ENCODE data around the gene LSMEM2.
A peak's percentile ranks its signal among the peaks of the same experiment; 100 is the strongest.
"Not testable (repeated sequence)": the region's sequence is repeated elsewhere in the genome, so short reads cannot be mapped to it uniquely, and the experiment has no call there.

The LSMEM2 gene

DNA sequence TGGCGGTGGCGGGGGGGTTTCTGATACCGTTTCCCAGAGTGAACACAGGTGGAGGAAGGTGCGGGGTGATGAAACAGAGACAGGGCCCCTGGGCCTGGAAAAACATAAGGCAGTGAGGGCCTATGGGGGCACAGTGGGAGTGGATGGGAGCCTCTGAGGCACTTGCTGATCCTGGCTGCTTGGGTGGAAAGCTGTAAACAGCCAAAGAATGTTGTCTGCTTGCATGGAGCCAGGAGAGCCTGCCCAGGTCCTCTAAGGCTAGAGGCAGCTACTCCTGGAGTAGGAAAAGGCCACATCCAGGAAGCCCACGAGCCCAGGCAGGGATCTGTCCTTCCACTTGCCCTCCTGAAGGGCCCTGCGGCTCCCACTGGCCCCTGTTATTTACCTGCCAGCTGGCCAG lies 12.9 kb upstream of the LSMEM2 start:
- no peak for DNase-seq

DNA sequence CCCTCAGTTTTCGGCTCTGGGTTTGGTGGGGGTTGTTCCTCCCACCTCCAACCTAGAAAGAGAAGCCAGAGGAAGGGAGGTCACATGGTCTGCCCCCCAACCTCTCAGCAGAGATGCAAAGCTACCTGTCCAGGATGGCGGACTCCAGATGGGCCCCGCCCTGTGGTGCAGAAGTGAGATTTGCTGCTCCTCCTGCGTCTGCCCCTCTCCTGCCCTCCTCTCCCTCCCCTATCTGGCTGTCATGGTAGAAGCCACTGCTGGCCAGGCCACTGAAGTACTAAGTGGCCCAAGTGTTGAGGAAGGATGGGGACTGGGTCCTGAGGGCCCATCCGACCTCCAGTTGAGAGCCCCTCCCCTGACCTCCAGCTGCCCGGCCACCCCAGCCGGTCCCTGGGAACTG lies 12.1 kb upstream of the LSMEM2 start:
- no peak for DNase-seq

DNA sequence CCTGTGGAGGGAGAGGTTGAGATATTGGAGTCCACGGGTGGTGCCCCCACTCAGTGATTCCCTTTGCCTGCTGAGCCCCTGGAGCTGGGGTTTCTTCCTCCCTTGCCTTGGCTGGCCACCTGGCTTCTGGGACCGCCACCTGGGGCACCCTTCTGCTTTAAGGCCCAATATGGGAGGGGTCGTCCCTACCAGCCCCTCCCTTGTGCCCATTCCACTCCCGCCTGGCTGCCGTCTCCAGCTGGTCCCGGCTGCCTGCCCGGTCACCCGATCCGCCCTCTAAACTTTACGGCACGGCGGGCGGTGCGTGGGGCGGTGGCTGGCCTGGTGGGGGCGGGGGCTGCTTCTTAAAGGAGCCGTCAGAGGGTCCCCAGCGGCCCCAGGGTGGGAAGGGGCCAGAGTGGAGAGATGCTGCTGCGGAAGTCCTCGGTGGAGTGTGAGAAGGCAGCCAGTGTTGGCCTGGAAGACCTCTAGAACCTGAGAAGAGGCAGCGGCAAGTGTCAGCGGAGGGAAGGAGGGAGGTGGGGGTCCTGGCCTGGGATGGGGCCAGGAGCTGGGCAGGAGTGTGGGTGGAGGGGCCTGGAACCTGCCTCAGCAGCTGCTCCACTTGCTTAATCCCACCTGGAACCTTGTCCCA lies 11.5 kb upstream of the LSMEM2 start:
- DNase-seq = no peak

DNA sequence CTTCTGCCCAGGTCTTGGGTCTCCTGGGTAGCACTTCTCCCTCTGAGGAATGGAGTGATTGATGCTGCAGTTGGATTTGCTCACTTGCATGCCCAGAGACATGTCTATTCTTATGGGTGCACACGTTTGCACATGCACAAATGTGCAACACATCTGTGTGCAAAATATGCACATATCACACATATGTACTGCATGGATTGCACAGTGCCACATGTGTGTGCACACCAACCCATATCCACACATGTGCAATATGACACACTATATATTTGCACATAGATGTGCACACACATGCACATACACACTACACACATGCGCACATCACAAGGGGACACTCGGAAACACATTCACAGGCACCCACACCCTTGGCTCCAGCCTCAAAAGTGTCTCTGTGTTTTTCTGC lies 10.6 kb upstream of the LSMEM2 start:
- DNase-seq = no peak

DNA sequence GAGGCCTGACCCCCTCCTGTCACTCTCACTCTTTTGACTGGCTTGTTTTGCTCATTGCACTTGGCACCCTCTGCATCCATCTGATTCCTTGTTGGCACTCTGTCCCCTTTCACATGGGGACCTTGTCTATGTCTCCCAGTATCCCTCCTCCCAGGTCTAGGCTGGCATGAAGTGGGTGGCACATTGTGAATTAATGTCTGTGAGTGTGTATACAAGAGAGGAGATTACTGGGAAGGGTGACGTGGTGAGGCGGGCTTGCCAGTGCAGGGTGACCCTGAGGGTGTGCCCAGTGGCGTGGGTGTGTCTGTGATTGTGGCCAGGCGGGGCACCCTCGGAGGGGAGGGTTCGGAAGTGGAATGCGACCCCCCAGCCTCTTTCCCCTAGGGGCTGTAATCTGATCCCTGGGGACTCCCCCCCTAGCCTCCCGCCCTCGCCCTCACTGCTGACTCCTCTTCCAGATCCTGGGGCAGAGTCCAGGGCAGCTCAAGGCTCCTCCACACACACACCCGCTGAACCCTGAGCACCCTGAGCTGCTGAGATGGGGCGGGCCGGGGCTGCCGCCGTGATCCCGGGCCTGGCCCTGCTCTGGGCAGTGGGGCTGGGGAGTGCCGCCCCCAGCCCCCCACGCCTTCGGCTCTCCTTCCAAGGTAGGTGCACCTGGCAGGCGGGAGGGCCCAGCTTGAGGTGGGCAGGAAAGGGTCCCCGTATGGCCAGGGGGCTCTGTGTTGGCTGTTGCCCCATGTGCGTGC lies 10.0 kb upstream of the LSMEM2 start, which contains the start of gene SEMA3B:
TSS of gene SEMA3B (plus strand) at position 445 of the 749 bp plus-strand sequence. CDS start at position 539, 94 bp downstream.
- DNase-seq = no peak

DNA sequence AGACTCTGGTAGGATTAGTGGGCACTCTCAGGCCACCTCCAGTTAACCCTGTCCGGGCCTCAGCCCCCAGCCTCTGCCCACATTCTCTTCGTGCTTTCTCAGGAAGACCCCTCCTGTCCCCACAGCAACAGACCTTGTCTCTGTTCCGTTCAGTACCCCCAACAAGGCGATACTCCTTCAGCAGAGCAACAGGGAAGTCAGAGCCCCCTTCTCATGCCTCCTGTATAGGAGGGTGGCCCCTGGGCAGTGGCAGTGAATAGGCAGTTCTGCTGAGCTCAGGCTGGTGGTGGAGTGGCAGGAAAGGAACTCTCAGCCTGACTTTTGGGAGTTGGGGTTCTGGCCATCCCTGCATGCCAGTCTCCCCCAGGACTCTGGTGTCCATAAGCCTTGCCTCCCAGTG lies 9.4 kb upstream of the LSMEM2 start:
- DNase-seq = no peak

DNA sequence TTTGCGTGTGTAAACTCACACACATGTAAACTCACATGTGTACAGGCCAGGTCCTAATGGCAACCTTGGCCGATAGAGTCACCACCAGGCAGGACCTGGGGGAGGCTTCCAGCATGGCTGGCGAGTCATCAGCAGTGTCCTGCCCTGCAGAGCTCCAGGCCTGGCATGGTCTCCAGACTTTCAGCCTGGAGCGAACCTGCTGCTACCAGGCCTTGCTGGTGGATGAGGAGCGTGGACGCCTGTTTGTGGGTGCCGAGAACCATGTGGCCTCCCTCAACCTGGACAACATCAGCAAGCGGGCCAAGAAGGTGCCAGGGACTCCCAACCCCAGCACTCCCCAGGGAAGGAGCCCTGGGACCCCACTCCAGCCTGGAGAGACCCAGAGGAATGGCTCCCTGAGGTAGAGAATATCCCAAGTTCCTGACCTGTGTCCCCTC lies 8.9 kb upstream of the LSMEM2 start:
- no peak for DNase-seq

DNA sequence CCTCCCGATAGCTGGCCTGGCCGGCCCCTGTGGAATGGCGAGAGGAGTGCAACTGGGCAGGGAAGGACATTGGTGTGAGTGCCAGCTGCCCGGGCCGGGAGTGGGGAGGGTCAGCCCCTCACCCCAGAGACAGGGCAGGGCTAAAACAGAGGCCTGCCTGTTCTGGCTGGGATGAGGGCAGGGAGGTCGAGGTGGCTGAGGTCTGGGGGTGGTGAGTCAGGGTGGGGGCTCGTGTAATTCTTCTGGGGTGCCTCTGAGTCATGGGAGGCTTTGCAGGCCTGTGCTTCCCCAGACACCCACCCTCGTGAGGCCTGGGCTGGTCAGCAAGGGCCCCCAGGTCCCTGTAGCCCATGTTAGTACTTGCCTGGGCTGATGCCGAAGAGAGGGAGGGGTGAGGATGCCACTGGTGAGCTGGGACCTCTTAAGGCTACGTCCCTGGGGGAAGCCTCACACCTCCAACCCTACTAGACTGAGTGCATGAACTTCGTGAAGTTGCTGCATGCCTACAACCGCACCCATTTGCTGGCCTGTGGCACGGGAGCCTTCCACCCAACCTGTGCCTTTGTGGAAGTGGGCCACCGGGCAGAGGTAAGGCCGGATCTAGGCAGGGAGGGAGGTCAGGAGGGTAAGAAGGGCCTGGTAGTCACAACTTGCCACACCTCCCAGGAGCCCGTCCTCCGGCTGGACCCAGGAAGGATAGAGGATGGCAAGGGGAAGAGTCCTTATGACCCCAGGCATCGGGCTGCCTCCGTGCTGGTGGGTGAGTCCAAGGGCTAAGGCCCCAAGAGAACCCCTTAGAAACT lies 8.3 kb upstream of the LSMEM2 start:
- DNase-seq = no peak

DNA sequence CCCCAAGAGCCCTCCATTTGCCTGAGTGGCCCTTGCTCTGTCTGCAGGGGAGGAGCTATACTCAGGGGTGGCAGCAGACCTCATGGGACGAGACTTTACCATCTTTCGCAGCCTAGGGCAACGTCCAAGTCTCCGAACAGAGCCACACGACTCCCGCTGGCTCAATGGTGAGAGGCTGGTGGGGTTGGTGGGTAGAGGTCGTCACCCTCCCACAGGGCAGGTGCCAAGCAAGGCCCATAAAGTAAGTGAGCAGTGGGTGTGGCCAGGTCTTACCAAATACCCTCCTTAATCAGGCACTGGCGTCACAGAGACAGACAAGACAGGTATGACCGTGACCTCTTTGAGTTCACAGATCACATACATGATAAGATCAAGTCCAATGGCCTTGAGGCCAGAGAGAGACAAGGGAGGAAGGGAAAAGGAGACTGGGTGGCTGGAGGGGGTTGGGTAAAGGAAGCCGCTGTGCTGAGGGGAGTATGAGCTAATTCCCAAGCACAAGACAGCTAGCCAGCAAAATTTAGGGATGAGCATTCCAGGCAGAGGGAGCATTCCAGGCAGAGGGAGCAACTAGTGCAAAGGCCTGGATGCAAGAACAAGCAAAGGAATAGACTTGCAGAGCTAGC lies 7.5 kb upstream of the LSMEM2 start:
- no peak for DNase-seq

DNA sequence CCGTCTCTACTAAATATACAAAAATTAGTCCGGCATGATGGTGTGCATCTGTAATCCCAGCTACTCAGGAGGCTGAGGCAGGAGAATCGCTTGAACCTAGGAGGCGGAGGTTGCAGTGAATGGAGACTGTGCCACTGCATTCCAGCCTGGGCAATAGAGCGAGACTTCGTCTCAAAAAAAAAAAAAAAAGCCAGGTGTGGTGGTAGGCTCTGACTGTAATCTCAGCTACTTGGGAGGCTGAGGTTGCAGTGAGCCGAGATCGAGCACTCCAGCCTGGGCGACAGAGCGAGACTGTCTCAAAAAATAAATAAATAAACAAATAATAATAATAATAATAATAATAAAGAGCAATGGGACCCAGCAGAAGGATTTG lies 6.4 kb upstream of the LSMEM2 start:
- not testable (repeated sequence) for DNase-seq

DNA sequence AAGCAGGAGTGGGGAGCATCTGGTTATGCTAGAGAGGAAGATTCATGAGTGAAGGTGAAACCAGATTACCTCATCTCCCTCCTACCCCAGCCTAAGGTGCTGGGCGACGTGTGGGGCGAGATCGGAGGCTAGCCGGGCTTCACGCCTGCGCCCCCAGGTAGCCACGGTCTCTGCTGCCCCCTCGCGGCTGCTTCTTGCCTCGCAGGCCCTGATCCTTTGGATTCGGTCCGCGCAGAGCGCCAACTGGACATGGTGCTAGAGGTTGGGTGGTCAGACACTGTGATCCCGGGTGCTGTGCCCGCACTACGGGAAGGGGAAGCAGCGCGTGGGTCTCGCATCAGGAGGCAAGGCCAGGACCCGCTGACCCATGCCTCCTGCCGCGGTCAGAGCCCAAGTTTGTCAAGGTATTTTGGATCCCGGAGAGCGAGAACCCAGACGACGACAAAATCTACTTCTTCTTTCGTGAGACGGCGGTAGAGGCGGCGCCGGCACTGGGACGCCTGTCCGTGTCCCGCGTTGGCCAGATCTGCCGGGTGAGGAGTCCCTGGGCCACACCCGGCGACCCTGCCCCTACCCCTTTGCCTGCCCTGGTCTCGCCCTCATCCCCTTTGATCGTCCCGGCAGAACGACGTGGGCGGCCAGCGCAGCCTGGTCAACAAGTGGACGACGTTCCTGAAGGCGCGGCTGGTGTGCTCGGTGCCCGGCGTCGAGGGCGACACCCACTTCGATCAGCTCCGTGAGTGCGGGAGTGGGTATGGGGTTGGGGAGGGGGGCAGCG lies 5.8 kb upstream of the LSMEM2 start:
- DNase-seq = peak; percentile 60

DNA sequence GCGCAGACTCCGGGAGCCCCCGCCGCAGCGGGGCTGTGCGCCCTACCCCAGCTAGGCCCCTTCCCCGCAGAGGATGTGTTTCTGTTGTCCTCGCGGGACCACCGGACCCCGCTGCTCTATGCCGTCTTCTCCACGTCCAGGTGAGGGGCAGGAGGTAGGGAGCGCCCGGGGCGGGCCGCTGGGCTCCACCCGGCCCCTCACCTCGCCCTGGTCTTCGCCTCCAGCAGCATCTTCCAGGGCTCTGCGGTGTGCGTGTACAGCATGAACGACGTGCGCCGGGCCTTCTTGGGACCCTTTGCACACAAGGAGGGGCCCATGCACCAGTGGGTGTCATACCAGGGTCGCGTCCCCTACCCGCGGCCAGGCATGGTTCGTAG lies 5.2 kb upstream of the LSMEM2 start:
- DNase-seq = no peak

DNA sequence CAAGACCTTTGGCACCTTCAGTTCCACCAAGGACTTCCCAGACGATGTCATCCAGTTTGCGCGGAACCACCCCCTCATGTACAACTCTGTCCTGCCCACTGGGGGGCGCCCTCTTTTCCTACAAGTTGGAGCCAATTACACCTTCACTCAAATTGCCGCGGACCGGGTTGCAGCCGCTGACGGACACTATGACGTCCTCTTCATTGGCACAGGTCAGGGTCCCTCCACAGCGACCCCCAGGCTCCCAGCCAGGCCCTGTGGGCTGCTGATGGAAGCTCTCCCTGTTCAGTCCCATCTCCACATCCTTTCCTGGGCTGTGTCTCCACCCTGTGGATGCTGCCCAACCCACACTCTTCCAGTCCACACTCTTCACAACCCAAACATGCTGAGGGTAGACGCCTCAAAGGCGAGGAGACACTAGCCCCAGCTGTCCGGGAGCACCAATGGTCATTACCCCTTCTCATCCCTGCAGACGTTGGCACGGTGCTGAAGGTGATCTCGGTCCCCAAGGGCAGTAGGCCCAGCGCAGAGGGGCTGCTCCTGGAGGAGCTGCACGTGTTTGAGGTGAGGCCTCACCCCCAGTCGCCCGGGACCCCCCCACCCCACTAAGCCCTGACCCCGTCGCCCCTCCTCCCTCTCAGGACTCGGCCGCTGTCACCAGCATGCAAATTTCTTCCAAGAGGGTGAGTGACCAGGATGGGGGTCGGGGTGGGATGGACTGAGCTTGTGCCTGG lies 4.3 kb upstream of the LSMEM2 start:
- DNase-seq = peak; percentile 40

DNA sequence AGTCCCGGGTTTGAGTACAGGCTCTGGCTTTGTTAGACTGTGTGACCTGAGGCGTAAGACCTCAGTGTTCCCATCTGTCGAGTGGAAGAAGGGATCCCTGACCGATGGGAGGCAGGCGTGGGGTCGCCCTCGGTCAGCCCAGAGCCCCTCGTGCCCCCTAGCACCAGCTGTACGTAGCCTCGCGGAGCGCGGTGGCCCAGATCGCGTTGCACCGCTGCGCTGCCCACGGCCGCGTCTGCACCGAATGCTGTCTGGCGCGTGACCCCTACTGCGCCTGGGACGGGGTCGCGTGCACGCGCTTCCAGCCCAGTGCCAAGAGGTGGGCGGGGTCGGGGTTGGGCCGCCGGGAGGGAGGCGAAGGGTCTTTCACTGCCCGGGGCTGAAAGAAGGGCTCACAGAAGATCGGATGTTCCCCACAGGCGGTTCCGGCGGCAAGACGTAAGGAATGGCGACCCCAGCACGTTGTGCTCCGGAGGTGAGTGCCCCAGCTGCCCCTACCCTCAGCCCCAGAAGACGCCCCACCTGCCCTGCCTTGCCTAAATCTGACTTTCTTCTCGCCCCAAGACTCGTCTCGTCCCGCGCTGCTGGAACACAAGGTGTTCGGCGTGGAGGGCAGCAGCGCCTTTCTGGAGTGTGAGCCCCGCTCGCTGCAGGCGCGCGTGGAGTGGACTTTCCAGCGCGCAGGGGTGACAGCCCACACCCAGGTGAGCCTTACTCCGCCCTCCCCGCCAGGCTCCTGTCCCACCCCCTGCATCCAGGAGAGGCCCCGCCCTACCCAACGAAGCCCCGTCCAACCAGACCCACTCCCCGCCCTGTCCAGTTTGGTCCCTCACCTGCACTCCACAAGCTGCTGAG lies 3.5 kb upstream of the LSMEM2 start:
- DNase-seq = no peak

DNA sequence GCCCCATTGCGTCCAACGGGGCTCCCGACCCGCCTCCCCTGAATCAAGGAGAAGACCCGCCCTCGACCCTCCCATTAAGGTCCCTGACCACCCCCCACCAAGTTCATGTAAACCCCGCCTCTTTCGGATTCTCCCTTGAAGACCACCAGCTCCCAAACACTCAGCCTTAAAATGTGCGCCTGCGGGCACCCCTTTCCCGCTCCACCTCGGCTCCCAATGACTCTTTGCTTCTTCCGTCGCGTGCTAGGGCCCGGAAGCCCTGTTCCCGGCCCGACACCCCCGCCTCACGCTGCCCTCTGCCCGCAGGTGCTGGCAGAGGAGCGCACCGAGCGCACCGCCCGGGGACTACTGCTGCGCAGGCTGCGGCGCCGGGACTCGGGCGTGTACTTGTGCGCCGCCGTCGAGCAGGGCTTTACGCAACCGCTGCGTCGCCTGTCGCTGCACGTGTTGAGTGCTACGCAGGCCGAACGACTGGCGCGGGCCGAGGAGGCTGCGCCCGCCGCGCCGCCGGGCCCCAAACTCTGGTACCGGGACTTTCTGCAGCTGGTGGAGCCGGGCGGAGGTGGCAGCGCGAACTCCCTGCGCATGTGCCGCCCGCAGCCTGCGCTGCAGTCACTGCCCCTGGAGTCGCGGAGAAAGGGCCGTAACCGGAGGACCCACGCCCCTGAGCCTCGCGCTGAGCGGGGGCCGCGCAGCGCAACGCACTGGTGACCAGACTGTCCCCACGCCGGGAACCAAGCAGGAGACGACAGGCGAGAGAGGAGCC lies 2.7 kb upstream of the LSMEM2 start:
- no peak for DNase-seq

DNA sequence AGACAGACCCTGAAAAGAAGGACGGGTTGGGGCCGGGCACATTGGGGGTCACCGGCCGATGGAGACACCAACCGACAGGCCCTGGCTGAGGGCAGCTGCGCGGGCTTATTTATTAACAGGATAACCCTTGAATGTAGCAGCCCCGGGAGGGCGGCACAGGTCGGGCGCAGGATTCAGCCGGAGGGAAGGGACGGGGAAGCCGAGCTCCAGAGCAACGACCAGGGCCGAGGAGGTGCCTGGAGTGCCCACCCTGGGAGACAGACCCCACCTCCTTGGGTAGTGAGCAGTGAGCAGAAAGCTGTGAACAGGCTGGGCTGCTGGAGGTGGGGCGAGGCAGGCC lies 2.2 kb upstream of the LSMEM2 start:
- no peak for DNase-seq

DNA sequence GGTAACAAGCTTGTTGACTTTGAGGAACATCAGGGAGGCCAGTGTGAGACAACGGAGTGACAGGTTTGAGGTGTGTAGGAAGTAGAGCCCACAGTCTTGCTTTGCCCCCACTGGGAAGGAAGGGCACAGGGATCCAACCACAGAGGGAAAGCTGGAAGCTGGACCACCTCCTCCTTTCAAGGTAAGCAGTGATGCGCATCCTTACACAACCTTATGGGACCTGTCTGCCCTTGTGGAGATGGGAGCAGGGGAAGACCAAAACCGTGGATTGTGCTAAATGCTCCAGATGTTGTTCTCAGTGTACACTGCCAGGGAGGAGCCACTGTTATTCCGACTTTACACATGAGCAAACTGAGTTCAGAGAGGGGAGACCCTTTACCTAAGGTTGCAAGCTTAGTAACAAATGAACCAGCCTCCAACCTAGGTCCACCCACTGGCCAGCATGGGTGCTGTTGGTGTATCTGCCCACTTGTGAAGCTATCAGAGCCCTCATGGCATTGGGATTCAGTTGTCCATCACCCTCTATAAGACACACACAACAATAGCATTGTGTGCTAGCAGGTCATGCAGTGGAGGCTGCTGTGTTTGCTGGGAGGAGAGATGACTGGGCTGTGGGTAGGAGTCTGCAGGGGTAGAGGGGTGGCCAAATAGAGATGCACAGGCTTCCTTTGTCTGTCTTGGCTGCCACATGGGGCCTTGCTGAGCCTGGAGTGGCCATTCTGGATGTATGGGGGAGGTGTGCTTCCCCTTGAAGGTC lies 586 bp upstream of the LSMEM2 start:
- DNase-seq = no peak

DNA sequence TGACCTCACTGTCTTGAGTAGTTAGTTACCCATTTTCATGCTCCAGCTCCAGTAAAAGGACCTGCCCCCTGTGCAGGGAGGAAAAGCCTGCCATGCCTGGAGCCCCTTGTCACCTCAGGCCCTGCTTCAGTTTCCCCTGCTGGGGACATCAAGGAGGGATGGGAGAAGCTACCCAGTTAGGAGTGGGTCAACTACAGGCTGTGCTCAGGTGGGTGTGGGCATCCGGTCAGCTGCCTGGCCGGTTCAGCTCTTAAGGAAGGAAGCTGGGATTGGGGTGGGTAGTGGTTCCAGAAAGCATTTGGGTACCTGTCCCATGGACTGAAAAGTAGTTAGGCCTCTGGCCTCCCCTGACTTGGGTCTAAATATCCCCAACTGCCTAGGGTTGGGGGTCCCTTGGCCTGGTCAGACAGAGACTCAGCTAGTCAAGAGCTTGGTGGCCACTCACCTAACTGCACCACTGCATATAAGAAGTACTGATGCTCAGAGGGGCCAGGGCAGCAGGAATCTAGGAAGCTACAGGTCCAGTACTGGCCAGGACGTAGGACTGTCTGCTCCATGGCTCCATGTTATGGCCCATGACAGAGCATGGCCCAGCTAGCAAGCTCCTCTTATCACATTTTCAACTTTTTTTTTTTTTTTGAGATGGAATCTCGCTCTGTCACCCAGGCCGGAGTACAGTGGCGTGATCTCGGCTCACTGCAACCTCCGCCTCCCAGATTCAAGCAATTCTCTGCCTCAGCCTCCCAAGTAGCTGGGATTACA lies 549 bp downstream of the LSMEM2 start:
- DNase-seq = no peak

DNA sequence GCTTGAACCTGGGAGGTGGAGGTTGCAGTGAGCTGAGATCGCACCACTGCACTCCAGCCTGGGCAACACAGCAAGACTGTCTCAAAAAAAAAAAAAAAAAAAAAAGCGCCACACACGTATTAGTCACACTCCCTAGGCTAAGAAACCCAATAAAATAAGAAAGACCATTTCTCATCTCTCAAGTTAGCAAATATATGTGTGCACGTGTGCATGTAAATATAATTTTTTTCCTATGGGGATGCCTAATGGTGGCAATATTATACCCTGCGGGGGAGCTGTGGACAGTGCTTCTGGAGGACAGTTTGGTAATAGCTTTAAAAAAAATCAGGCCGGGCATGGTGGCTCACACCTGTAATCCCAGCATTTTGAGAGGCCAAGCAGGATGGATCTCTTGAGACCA lies 5.2 kb downstream of the LSMEM2 start:
- DNase-seq = not testable (repeated sequence)
